SU-DHL-6 (cell line): ENCODE results near the gene AOAH.
"Not testable (repeated sequence)": the region's sequence is repeated elsewhere in the genome, so short reads cannot be mapped to it uniquely, and the experiment has no call there.

Experiments used
- H2AFZ ChIP-seq: fragments of 200-600 bp; sonication (generic); 2 replicates; pipeline ENCODE4 v1.6.1; 2014; ENCODE audit warnings: low read depth, mild to moderate bottlenecking, moderate library complexity, mixed read lengths, antibody characterized with exemption, low read length; ENCODE audit not compliant: severe bottlenecking
- H3F3A ChIP-seq: fragments of 200-600 bp; shearing (Covaris generic); 2 replicates; pipeline ENCODE4 v1.6.0; 2016; ENCODE audit warnings: antibody characterized with exemption, mild to moderate bottlenecking; ENCODE audit not compliant: insufficient read depth
- H3K27ac ChIP-seq: fragments of 200-600 bp; sonication (generic); 2 replicates; pipeline ENCODE4 v1.5.1; 2016; ENCODE audit warnings: low read depth, mild to moderate bottlenecking, low read length, moderate library complexity, mixed read lengths
- H3K27me3 ChIP-seq: fragments of 200-600 bp; sonication (generic), shearing (Covaris generic); 2 replicates; pipeline ENCODE4 v1.6.0; 2014; ENCODE audit warnings: mild to moderate bottlenecking, low read length
- H3K36me3 ChIP-seq: fragments of 200-600 bp; sonication (generic); 2 replicates; pipeline ENCODE4 v1.6.1; 2014; ENCODE audit warnings: mild to moderate bottlenecking, low read length, mixed read lengths
- H3K4me2 ChIP-seq: fragments of 300-600, 200-600 bp; shearing (Covaris generic), sonication (generic); 2 replicates; pipeline ENCODE4 v1.6.0; 2014; ENCODE audit warnings: low read length, low read depth, mild to moderate bottlenecking; ENCODE audit not compliant: poor library complexity, severe bottlenecking
- H3K4me3 ChIP-seq: fragments of 200-600 bp; sonication (generic); 2 replicates; pipeline ENCODE4 v1.5.1; 2014; ENCODE audit warnings: antibody characterized with exemption, low read length, mild to moderate bottlenecking, mixed read lengths; ENCODE audit not compliant: insufficient read depth, poor library complexity, severe bottlenecking
- H3K79me2 ChIP-seq: fragments of 200-600 bp; sonication (generic); 2 replicates; pipeline ENCODE4 v1.6.1; 2014; ENCODE audit warnings: mild to moderate bottlenecking, low read length, moderate library complexity; ENCODE audit not compliant: insufficient read depth
- H3K9ac ChIP-seq: fragments of 200-600 bp; sonication (generic); 2 replicates; pipeline ENCODE4 v1.7.0; 2014; ENCODE audit warnings: mild to moderate bottlenecking, low read length
- H3K9me2 ChIP-seq: fragments of 200-600 bp; sonication (generic); replicated peaks from 2 replicates; pipeline ENCODE4 v1.6.1; 2014; ENCODE audit warnings: low read length; ENCODE audit not compliant: insufficient read depth
- H3K9me3 ChIP-seq: fragments of 200-600 bp; sonication (generic); 2 replicates; pipeline ENCODE4 v1.6.1; 2014; ENCODE audit warnings: low read length, mixed read lengths; ENCODE audit not compliant: insufficient read depth
- H4K20me1 ChIP-seq: fragments of 200-600 bp; sonication (generic); 2 replicates; pipeline ENCODE4 v1.6.1; 2014; ENCODE audit warnings: low read depth, mild to moderate bottlenecking, antibody characterized with exemption, low read length, moderate library complexity, mixed read lengths
- EZH2phosphoT487 ChIP-seq: fragments of 200-600 bp; sonication (generic), shearing (Covaris generic); conservative IDR thresholded peaks from 2 replicates; pipeline ENCODE4 v1.6.1; 2018; ENCODE audit warnings: mild to moderate bottlenecking, antibody characterized with exemption, low read length, moderate library complexity, mixed read lengths
- TF ChIP-seq, protein P1 (sequence below): fragments of 200-600 bp; sonication (generic); IDR thresholded peaks from one replicate; pipeline ENCODE4 v1.5.1; 2017; ENCODE audit warnings: antibody characterized with exemption, mild to moderate bottlenecking, low read length, moderate library complexity; ENCODE audit not compliant: insufficient read depth, poor library complexity, severe bottlenecking

Gene AOAH

GRCh38 chr7:36496576-36496975 is 227.7 kb downstream of the AOAH start:
- Histone ChIP-seq H3K9ac (no peak overlapping the region), H4K20me1 (no peaks in the 10 kb centered on the region), H3K79me2 (no peaks in the 10 kb centered on the region), H3K27me3 (no peaks in the 10 kb centered on the region), H3K9me3 (no peaks in the 10 kb centered on the region), H3K36me3 (no peaks in the 10 kb centered on the region), H3F3A (no peaks in the 10 kb centered on the region), H3K4me2 (no peak overlapping the region), H3K27ac (no peak overlapping the region), H3K4me3 (no peak overlapping the region), H3K9me2 (no peaks in the 10 kb centered on the region), H2AFZ (no peak overlapping the region)
- no peak for TF ChIP-seq EZH2phosphoT487
- TF ChIP-seq, protein P1, sequence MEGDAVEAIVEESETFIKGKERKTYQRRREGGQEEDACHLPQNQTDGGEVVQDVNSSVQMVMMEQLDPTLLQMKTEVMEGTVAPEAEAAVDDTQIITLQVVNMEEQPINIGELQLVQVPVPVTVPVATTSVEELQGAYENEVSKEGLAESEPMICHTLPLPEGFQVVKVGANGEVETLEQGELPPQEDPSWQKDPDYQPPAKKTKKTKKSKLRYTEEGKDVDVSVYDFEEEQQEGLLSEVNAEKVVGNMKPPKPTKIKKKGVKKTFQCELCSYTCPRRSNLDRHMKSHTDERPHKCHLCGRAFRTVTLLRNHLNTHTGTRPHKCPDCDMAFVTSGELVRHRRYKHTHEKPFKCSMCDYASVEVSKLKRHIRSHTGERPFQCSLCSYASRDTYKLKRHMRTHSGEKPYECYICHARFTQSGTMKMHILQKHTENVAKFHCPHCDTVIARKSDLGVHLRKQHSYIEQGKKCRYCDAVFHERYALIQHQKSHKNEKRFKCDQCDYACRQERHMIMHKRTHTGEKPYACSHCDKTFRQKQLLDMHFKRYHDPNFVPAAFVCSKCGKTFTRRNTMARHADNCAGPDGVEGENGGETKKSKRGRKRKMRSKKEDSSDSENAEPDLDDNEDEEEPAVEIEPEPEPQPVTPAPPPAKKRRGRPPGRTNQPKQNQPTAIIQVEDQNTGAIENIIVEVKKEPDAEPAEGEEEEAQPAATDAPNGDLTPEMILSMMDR, result no peak

- Histone ChIP-seq H3F3A (no peaks in the 10 kb centered on the region), H3K4me2 (no peak overlapping the region), H3K9me2 (no peaks in the 10 kb centered on the region), H3K27me3 (no peaks in the 10 kb centered on the region), H3K9ac (no peak overlapping the region), H3K4me3 (no peak overlapping the region), H3K9me3 (no peaks in the 10 kb centered on the region), H4K20me1 (no peaks in the 10 kb centered on the region), H3K79me2 (no peaks in the 10 kb centered on the region), H3K27ac (no peak overlapping the region), H2AFZ (no peak overlapping the region), H3K36me3 (no peaks in the 10 kb centered on the region)
- TF ChIP-seq, protein P1, result no peak
- TF ChIP-seq EZH2phosphoT487, result no peak
These were observed 233.0 kb downstream of the AOAH start for GRCh38 chr7:36491317-36491716.

DNA sequence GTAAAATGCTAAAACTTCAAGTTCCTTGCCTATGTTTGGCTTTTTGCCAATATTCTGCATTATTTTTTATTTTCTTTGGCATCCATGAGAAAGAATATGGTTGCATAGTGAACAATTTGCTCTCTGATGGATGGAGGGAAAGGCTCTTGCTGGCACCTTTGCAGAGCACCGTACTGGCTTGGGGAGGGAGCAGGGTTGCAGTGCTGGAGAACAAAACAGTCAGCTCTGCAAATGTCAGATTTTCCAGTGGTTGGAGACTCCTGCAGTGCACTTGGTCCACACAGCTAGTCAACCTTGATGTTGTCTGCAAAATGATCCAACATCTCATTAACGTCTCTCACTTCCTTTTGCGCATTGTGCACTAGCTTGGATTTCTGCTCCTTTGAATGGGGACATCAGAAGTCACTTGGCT is 233.9 kb downstream of the AOAH start:
- Histone ChIP-seq H3K27ac (no peak overlapping the region), H3K9me2 (no peaks in the 10 kb centered on the region), H3F3A (no peaks in the 10 kb centered on the region), H3K4me2 (no peak overlapping the region), H4K20me1 (no peaks in the 10 kb centered on the region), H3K27me3 (no peaks in the 10 kb centered on the region), H3K9me3 (no peaks in the 10 kb centered on the region), H3K79me2 (no peaks in the 10 kb centered on the region), H3K9ac (no peak overlapping the region), H3K36me3 (no peaks in the 10 kb centered on the region), H2AFZ (no peak overlapping the region), H3K4me3 (no peak overlapping the region)
- TF ChIP-seq, protein P1, result no peak
- no peak for TF ChIP-seq EZH2phosphoT487

- H3K27ac ChIP-seq, H4K20me1 ChIP-seq, H3K79me2 ChIP-seq, H3K27me3 ChIP-seq, H3K4me3 ChIP-seq, H3K9me2 ChIP-seq, H3F3A ChIP-seq, H2AFZ ChIP-seq, H3K36me3 ChIP-seq, H3K9ac ChIP-seq, H3K9me3 ChIP-seq, H3K4me2 ChIP-seq: not testable (repeated sequence)
These were observed 235.6 kb downstream of the AOAH start for GRCh38 chr7:36488672-36489071.
